DOHH2 (cell line): Measurements from ENCODE around the gene CCNA1.

Experiments used
- H3F3A ChIP-seq: fragments of 200-600 bp; sonication (generic), shearing (Covaris generic); 2 replicates; pipeline ENCODE4 v1.6.0; 2016; ENCODE audit warnings: antibody characterized with exemption, mild to moderate bottlenecking; ENCODE audit not compliant: control insufficient read depth, insufficient read depth
- H3K27ac ChIP-seq: fragments of 200-600 bp; sonication (generic); 2 replicates; pipeline ENCODE4 v1.5.1; 2014; ENCODE audit warnings: low read depth, mild to moderate bottlenecking, low read length, moderate library complexity
- H3K27me3 ChIP-seq: fragments of 200-600 bp; sonication (generic); 2 replicates; pipeline ENCODE4 v1.6.1; 2014; ENCODE audit warnings: mild to moderate bottlenecking, low read length, mixed read lengths; ENCODE audit not compliant: control insufficient read depth
- H3K36me3 ChIP-seq: fragments of 200-600 bp; sonication (generic); 2 replicates; pipeline ENCODE4 v1.6.1; 2014; ENCODE audit warnings: mild to moderate bottlenecking, low read length, moderate library complexity, mixed read lengths; ENCODE audit not compliant: control insufficient read depth
- H3K4me1 ChIP-seq: fragments of 200-600 bp; sonication (generic); 2 replicates; pipeline ENCODE4 v1.6.1; 2014; ENCODE audit warnings: mild to moderate bottlenecking, low read length, mixed read lengths; ENCODE audit not compliant: control insufficient read depth
- H3K4me2 ChIP-seq: fragments of 200-600 bp; sonication (generic); 2 replicates; pipeline ENCODE4 v1.6.0; 2014; ENCODE audit warnings: mild to moderate bottlenecking, low read length, moderate library complexity
- H3K4me3 ChIP-seq: fragments of 200-600 bp; sonication (generic); 2 replicates; pipeline ENCODE4 v1.5.1; 2014; ENCODE audit warnings: mild to moderate bottlenecking, low read length, mixed read lengths
- H3K79me2 ChIP-seq: fragments of 200-600 bp; sonication (generic); 2 replicates; pipeline ENCODE4 v1.6.1; 2014; ENCODE audit warnings: mild to moderate bottlenecking, low read length, mixed read lengths; ENCODE audit not compliant: control insufficient read depth
- H3K9me2 ChIP-seq: fragments of 200-600 bp; sonication (generic); replicated peaks from 2 replicates; pipeline ENCODE4 v1.6.1; 2014; ENCODE audit warnings: mild to moderate bottlenecking, low read length, mixed read lengths; ENCODE audit not compliant: control insufficient read depth
- H3K9me3 ChIP-seq: fragments of 200-600 bp; sonication (generic); 2 replicates; pipeline ENCODE4 v1.6.1; 2014; ENCODE audit warnings: antibody characterized with exemption, low read length, mixed read lengths; ENCODE audit not compliant: control insufficient read depth, insufficient read depth
- H4K20me1 ChIP-seq: fragments of 200-600 bp; sonication (generic); 2 replicates; pipeline ENCODE4 v1.6.0; 2014; ENCODE audit warnings: low read depth, mild to moderate bottlenecking, antibody characterized with exemption, low read length, moderate library complexity; ENCODE audit not compliant: control insufficient read depth, insufficient read depth
- CTCF ChIP-seq: fragments of 200-600 bp; sonication (generic); IDR thresholded peaks from one replicate; pipeline ENCODE4 v1.5.1; 2014; ENCODE audit warnings: antibody characterized with exemption, mild to moderate bottlenecking, low read depth, low read length; ENCODE audit not compliant: poor library complexity, severe bottlenecking
- EZH2phosphoT487 ChIP-seq: fragments of 200-600 bp; sonication (generic); IDR thresholded peaks from 2 replicates; pipeline ENCODE4 v1.6.1; 2017; ENCODE audit warnings: borderline replicate concordance, mild to moderate bottlenecking, antibody characterized with exemption, low read length, moderate library complexity, mixed read lengths

Gene CCNA1

GRCh38 chr13:36431204-36432105, 840 bp upstream of the CCNA1 start:
- H3K4me3 ChIP-seq = no peak overlapping the region
- H3K4me1 ChIP-seq = no peaks in the 10 kb centered on the region
- H3K9me2 ChIP-seq = no peaks in the 10 kb centered on the region
- TF ChIP-seq EZH2phosphoT487 = no peak
- TF ChIP-seq CTCF = no peak
- no peak overlapping the region for H3K4me2 ChIP-seq
- H4K20me1 ChIP-seq = no peaks in the 10 kb centered on the region
- no peaks in the 10 kb centered on the region for H3K9me3 ChIP-seq
- peaks cover 17% of the 10 kb centered on the region for H3K27me3 ChIP-seq
- no peaks in the 10 kb centered on the region for H3K36me3 ChIP-seq
- no peak overlapping the region for H3K27ac ChIP-seq
- H3K79me2 ChIP-seq = no peaks in the 10 kb centered on the region
- H3F3A ChIP-seq = no peaks in the 10 kb centered on the region

- TF ChIP-seq CTCF (no peak), EZH2phosphoT487 (no peak)
- no peaks in the 10 kb centered on the region for H3K36me3 ChIP-seq
- H3F3A ChIP-seq = no peaks in the 10 kb centered on the region
- no peak overlapping the region for H3K27ac ChIP-seq
- H4K20me1 ChIP-seq = no peaks in the 10 kb centered on the region
- H3K4me3 ChIP-seq = no peak overlapping the region
- no peaks in the 10 kb centered on the region for H3K79me2 ChIP-seq
- no peak overlapping the region for H3K4me2 ChIP-seq
- no peaks in the 10 kb centered on the region for H3K9me3 ChIP-seq
- H3K27me3 ChIP-seq = peaks cover 4% of the 10 kb centered on the region
- H3K4me1 ChIP-seq = no peaks in the 10 kb centered on the region; the same call in 1 of the 2 replicates
- no peaks in the 10 kb centered on the region for H3K9me2 ChIP-seq
These were observed 4.5 kb downstream of the CCNA1 start for GRCh38 chr13:36436811-36437210.

GRCh38 chr13:36438594-36439483, 6.5 kb downstream of the CCNA1 start:
- Histone ChIP-seq H3K4me1 (no peaks in the 10 kb centered on the region; the same call in 1 of the 2 replicates), H3F3A (no peaks in the 10 kb centered on the region), H3K9me2 (no peaks in the 10 kb centered on the region), H3K4me2 (no peak overlapping the region), H3K27ac (no peak overlapping the region), H4K20me1 (no peaks in the 10 kb centered on the region), H3K4me3 (no peak overlapping the region), H3K36me3 (no peaks in the 10 kb centered on the region), H3K9me3 (no peaks in the 10 kb centered on the region), H3K79me2 (no peaks in the 10 kb centered on the region), H3K27me3 (no peaks in the 10 kb centered on the region)
- TF ChIP-seq EZH2phosphoT487 (no peak), CTCF (no peak)
